Effector memory CD4-positive, alpha-beta T cell (primary cell): ENCODE measurements around the gene NPHP4.

Experiments used
- DNase-seq, 3 donors: peaks; one replicate each; pipeline ENCODE4 v3.0.0-alpha.2; 2020
- H3K27ac ChIP-seq: 2 replicates; pipeline ENCODE4 v1.7.0; 2013; ENCODE audit warnings: mild to moderate bottlenecking, low read length, moderate library complexity; ENCODE audit not compliant: insufficient read depth, poor library complexity, severe bottlenecking
- H3K27me3 ChIP-seq: replicated peaks from 2 replicates; pipeline ENCODE4 v1.7.0; 2013; ENCODE audit warnings: mild to moderate bottlenecking, low read length; ENCODE audit not compliant: insufficient read depth, control insufficient read depth, poor library complexity, severe bottlenecking
- H3K36me3 ChIP-seq: 2 replicates; pipeline ENCODE4 v1.7.0; 2013; ENCODE audit warnings: mild to moderate bottlenecking, low read length, moderate library complexity; ENCODE audit not compliant: control insufficient read depth, insufficient read depth
- H3K4me1 ChIP-seq: 2 replicates; pipeline ENCODE4 v1.7.0; 2013; ENCODE audit warnings: low read length, mild to moderate bottlenecking; ENCODE audit not compliant: control insufficient read depth, insufficient read depth, poor library complexity, severe bottlenecking
- H3K4me3 ChIP-seq: 2 replicates; pipeline ENCODE4 v1.7.0; 2013; ENCODE audit warnings: low read length, low read depth, mild to moderate bottlenecking; ENCODE audit not compliant: insufficient read depth, poor library complexity, severe bottlenecking
- H3K9me3 ChIP-seq: 2 replicates; pipeline ENCODE4 v1.7.0; 2013; ENCODE audit warnings: mild to moderate bottlenecking, low read length, moderate library complexity; ENCODE audit not compliant: control insufficient read depth

Gene NPHP4

DNA sequence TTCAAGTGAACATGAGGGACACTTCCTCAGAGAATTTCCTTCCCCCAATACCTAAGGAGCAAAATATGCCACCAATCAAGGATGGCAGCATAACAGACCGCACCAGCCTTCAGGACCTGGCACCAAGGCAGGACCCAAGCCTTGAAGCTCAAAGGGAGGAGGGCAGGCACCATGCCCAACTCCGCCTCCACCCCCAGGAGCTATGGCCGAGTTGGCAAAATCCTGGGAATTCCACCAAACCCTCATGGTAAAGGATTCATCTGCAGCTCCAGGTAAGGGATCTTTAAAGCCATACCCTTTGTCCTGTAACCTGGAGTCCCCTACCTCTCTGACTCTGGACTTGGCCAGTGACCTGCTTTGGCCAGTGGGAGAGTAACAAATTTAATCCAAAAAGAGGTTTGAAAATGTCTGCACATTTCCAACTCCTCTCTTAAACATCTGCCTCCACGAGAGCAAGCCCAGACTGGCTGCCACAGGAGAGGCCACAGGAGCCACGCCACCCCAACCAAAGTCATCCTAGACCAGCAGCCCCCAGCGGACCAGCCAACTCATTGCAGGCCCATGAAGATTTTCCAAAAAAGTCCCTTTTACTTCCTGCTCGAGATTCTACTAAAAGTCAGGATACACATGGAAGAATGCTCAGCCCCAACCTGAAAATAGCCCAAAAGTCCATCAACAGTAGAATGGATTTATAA is 41.9 kb downstream of the NPHP4 start:
- no peak overlapping the region for H3K27ac ChIP-seq
- peaks cover 4% of the 10 kb centered on the region for H3K36me3 ChIP-seq

DNA sequence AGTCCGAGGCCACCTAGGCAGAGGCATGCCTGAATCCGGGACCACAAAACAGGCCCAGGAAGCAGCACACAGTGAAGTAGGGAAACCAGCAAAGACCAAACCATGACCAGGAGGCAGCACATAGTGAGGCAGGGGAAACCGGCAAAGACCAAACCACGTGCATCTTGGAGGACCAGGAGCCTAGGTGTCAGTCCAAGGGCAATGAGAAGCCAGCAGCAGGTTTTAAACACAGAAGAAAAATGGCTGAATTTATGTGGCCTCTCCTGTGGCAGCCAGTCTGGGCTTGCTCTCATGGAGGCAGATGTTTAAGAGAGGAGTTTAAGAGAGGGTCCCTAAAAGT is 42.5 kb downstream of the NPHP4 start:
- Histone ChIP-seq H3K4me1 (no peaks in the 10 kb centered on the region), H3K9me3 (no peaks in the 10 kb centered on the region), H3K27ac (no peak overlapping the region), H3K27me3 (no peaks in the 10 kb centered on the region), H3K36me3 (peaks cover 4% of the 10 kb centered on the region), H3K4me3 (no peak overlapping the region)
- no peak for DNase-seq

More for the DNA sequence above, 41.9 kb downstream of the NPHP4 start:
- Histone ChIP-seq H3K4me1 (no peaks in the 10 kb centered on the region), H3K9me3 (no peaks in the 10 kb centered on the region), H3K27me3 (no peaks in the 10 kb centered on the region), H3K4me3 (no peak overlapping the region)
- no peak for DNase-seq

DNA sequence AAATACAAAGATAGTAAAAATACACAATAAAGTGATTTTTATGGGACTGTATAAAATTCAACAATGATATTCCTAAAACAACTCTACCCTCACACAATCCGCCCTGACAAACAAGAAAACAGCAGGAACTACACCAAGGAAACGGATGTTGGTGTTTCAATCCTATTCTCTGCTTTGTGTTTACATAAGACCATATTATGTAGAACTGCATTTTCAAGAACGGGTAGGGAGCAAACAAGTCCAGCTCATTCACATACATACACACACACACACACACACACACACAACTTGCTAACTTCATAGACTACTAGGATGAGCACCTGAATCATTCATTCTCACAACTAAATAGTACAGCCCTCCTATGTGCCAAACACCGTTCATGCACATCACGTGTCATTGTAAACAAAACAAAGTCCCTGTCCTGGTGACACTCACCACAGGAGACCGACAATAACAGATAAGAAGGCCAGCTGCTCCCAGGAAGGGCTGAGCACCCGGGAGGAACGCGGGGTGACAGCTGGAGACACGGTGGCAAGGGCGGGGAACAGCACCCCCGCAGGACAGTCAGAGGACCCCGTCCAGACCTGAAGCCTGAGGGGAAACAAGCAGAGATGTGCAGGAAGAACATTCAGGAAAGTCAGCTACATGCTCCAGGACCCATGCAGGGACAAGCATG is 43.0 kb downstream of the NPHP4 start:
- Histone ChIP-seq H3K4me1 (no peaks in the 10 kb centered on the region), H3K27ac (no peak overlapping the region), H3K4me3 (no peak overlapping the region), H3K9me3 (no peaks in the 10 kb centered on the region), H3K27me3 (no peaks in the 10 kb centered on the region), H3K36me3 (peaks cover 4% of the 10 kb centered on the region)
- DNase-seq, result no peak

DNA sequence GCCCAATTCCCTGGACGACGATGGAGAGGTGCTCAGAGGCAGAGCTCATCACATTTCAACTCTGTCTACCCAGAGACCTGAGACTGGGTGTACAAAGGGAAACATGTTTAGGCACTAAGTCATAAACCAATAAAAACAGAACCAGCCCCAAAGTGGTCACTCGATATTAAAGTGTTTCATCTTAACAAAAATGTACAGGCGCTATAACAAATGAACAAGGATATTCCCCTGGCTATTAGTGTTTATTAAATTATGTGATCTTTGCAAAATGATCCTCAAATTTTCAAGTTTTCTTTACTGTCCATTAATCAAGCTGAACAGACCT is 43.6 kb downstream of the NPHP4 start:
- H3K4me3 ChIP-seq, result no peak overlapping the region
- no peaks in the 10 kb centered on the region for H3K4me1 ChIP-seq
- no peak overlapping the region for H3K27ac ChIP-seq
- H3K9me3 ChIP-seq, result no peaks in the 10 kb centered on the region
- DNase-seq, result no peak
- H3K36me3 ChIP-seq, result peaks cover 4% of the 10 kb centered on the region
- H3K27me3 ChIP-seq, result no peaks in the 10 kb centered on the region

DNA sequence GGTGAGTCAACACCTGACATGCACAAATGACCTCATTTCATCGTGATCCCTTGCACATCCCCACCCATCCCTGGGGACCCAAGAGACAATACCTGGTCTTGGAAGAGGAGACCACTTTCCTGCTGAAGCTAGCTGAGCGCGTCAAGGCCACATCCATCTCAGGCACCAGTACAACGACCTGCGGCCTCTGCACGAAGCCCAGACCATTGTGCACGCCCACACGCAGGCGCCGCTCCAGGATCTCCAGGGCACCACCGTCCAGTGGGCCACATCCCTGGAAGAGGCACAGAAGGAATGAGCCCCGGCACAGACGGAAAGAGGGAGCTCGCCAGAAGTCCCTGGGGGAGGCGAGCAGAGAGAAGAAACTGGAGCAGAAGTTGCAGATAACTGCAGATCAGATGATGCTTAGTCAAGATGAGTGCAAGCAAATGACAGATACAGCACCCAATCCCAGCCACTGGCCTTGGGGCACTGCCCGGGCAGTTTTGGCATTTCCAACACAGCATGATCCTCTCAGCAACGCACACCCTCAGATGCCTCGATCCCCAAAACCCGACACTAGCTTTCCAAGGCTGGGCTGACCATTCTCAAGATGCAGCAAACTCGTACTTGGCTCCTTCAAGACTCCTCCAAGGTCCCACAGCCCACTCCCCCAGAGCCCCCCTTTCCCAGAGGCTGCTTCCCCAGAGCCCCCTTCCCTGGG is 44.1 kb downstream of the NPHP4 start:
- Histone ChIP-seq H3K27ac (no peak overlapping the region), H3K4me1 (no peaks in the 10 kb centered on the region), H3K27me3 (no peaks in the 10 kb centered on the region), H3K9me3 (no peaks in the 10 kb centered on the region), H3K4me3 (no peak overlapping the region), H3K36me3 (peaks cover 4% of the 10 kb centered on the region)
- no peak for DNase-seq

DNA sequence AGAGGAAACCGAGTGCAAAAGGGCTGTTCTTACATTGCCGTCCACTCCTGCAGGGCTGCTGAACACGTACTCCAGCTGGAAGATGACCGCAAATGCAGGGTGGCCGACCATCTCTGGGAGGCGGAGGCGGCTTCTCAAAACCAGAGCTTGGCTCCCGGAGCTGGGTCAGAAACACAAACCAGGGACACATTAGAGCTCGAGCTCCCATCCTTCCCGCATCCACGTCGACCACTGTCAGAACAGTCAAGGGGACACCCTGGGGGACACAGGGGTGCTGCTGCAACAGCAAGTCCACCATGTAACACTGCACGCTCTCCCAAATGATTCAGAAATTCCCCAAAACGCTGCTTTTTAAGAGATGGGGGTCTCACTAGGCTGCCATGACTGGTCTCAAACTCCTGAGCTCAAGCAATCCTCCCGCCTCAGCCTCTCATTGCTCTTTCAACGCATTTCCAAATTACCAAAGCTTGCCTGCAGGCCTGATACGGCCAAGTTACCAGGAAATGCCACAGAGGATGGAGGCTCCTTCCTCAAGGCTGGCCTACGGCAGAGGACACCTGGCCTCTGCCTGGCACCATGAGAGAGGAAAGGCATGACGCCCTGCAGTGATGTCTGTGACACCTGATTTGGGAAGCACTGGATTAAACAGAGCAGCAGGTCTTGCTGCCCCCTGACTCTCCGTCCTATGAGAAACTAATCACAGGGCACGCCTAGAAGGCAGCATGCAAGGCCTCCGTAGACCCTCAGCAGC is 45.0 kb downstream of the NPHP4 start:
- Histone ChIP-seq H3K27me3 (no peaks in the 10 kb centered on the region), H3K9me3 (no peaks in the 10 kb centered on the region), H3K4me1 (no peaks in the 10 kb centered on the region), H3K36me3 (peaks cover 4% of the 10 kb centered on the region), H3K4me3 (no peak overlapping the region), H3K27ac (no peak overlapping the region)
- DNase-seq, result no peak

DNA sequence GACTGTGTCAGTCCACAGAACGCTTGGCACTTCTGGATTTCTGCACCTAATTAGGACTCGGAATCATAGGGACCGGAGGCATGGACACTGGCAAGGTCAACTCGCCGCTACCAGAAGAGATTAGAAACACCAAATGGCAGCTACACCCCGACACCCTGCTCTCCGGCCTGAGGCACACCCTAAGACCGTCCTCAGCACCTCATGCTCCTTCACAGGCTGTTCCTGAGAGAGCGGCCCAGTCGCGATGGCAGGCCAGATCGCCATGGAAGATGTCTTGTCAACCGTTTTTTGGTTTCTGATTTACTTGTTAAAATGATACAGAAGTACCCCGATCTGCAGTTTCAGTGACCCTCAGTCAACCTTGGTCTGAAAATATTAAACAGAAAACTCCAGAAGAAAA is 46.8 kb downstream of the NPHP4 start:
- no peak overlapping the region for H3K4me3 ChIP-seq
- no peak overlapping the region for H3K27ac ChIP-seq
- no peak for DNase-seq

DNA sequence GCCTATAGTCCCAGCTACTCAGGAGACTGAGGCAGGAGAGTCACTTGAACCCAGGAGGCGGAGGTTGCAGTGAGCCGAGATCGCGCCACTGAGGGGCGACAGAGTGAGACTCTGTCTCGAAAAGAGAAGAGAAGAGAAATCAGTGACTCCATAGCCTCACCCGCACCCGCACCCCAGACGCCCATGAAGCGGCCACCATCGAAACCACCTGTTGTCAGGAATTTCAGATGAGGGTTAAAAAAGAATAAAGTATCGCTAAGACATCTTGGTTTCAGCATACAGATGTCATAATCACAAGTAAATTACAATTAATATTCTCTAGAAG is 47.4 kb downstream of the NPHP4 start:
- Histone ChIP-seq H3K9me3 (no peaks in the 10 kb centered on the region), H3K27me3 (no peaks in the 10 kb centered on the region), H3K27ac (no peak overlapping the region), H3K4me3 (no peak overlapping the region), H3K36me3 (peaks cover 4% of the 10 kb centered on the region), H3K4me1 (no peaks in the 10 kb centered on the region)
- no peak for DNase-seq

More for the DNA sequence above, 46.8 kb downstream of the NPHP4 start:
- Histone ChIP-seq H3K4me1 (no peaks in the 10 kb centered on the region), H3K27me3 (no peaks in the 10 kb centered on the region), H3K36me3 (peaks cover 4% of the 10 kb centered on the region), H3K9me3 (no peaks in the 10 kb centered on the region)

DNA sequence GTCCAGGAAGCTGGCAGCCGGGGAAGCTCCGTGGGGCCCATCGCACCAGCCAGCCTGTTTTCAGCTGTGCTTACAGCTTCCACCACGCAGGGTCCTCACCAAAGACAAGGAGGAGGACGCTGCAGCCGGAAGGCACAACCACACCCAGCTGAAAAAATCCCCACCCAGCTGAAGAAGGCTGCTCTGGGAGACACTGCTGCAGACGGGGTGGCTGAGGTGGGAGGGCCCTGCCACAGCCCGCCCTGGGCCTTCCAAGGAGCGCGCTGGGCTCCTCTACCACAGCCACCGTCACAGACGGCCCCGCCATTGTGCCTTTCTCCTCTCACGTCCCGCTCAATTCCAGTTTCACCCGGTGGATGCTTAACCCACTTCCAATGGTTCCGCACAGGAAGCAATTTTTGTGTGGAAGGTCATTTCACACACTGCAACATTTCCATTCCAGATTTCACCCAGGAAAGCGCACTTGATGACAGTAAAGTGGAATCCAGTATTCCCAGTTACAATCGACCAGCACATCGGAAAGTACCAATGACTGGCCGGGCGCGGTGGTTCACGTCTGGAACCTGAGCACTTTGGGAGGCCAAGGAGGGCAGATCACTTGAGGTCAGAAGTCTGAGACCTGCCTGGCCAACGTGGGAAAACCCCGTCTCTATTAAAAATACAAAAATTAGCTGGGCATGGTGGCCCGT is 47.9 kb downstream of the NPHP4 start:
- DNase-seq, result no peak
- H3K9me3 ChIP-seq, result no peaks in the 10 kb centered on the region
- no peak overlapping the region for H3K27ac ChIP-seq
- peaks cover 4% of the 10 kb centered on the region for H3K36me3 ChIP-seq
- H3K4me3 ChIP-seq, result no peak overlapping the region
- H3K4me1 ChIP-seq, result no peaks in the 10 kb centered on the region
- H3K27me3 ChIP-seq, result no peaks in the 10 kb centered on the region
